GM18909 (cell line): ENCODE results near the gene CDC42SE1.

Experiments
- ATAC-seq: cut with Tn5 transposase; IDR thresholded peaks from one replicate; pipeline ENCODE4 v1.9.1; 2021; ENCODE audit warnings: mild to moderate bottlenecking; ENCODE audit not compliant: unreplicated experiment, poor library complexity

Gene CDC42SE1

DNA sequence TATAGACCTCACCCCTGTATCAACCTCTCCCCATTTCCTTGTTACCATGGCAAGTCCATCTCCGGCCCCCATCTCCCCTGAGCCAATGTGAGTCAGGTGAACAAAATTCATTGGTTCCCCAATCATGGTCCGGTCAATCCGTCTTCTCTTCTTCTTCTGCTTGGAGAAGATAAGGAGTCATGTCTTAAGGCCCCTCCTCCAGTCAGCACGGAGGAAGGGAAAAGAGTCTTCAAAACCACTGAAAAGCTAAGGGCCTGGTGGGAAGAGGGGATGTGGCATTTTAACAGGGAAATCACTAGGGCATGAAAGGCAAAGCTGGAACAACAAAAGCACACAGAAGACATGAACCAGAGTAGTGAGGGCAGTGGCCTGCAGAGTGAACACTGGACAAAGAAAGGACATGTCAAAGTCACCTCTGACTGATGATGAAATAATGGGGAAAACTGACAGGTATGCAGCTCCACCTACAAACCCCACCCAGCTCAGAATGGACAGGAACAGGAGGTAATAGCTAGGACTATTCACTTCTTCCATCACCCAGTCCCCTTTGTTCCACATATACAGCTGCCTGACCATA is 4.4 kb downstream of the CDC42SE1 start:
- no peak for ATAC-seq

DNA sequence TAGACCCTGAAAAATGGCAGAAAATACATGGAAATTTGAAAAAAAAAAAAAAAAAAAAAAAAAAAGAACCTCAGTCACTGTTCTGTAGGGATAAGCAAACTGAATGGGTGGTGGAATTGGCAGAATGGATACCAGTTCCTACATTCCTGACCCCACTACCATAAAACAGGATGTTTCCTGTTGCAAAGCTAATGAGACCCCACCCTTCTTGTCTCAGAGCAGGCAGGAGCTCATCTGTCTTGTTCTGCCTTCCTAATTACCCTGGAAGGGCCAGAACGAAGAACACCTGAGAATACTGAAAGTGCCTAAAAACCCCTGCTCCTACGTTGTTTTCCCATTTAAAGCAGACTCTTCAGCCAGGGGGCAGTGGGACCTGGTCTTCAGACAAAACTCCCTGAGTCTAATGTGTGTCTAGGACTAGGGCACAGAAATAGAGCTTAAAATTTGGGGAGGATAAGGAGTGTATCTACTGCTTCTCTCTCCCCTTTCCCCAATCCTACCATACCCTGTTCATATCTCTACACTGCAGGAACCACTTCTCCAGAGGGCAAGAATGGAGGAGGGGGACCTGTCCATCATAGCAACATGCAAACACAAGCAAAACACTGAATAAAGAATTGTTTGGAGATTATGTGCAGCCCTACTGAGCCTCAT is 7.9 kb downstream of the CDC42SE1 start:
- no peak for ATAC-seq

DNA sequence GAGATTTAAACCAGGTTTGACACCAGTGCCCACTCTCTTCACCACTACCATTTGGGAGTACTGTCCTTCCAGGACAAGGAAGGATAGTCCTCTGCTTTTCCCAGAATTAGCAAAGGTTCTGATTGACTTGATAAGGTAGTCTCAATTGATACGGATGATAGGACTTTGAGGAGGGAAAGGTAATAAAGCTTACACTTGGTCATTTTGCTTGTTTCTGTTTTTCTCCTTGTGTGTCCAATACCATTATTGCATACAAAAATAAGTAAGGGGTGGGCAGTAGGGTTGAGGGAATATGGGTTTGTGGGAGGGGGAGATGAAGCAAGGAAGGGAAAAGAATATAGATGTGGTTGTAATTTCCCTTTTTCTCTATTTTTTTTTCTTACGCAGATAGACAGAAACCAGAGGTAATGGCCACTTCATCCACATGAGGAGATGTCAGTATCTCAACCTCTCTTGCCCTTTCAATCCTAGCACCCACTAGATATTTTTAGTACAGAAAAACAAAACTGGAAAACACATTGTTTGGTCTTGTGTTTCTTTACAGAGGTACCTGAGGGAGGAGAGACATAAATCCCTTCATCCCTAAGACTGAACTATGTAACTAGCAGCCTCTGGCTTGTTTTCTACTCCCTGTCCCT is 9.3 kb downstream of the CDC42SE1 start:
- no peak for ATAC-seq

DNA sequence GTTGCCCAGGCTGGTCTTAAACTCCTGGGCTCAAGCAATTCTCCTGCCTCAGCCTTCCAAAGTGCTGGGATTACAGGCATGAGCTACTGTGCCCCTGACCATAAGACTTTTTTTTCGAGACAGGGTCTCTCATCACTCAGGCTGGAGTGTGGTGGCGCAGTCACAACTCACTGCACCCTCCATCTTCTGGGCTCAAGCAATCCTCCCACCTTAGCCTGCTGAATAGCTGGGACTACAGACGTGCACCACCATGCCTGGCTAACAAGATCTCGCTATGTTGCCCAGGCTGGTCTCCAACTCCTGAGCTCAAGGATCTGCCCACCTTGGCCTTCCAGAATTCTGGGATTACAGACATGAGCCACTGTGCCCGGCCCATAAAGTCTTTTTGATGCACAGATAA is 10.0 kb downstream of the CDC42SE1 start:
- ATAC-seq: no peak

DNA sequence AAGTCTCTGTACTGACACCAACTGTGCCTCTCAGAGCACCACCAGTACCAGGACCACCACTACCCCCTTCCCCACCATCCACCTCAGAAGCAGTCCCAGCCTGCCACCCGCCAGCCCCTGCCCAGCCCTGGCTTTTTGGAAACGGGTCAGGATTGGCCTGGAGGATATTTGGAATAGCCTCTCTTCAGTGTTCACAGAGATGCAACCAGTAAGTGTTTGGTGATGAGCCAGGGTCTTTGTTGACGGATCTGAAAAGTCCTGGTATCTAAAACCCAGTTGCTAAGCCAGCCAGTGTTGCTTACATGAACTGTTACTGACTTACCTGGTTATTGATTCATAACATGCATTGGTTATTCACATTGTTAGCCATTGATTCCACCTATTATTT is 10.8 kb downstream of the CDC42SE1 start:
- no peak for ATAC-seq

DNA sequence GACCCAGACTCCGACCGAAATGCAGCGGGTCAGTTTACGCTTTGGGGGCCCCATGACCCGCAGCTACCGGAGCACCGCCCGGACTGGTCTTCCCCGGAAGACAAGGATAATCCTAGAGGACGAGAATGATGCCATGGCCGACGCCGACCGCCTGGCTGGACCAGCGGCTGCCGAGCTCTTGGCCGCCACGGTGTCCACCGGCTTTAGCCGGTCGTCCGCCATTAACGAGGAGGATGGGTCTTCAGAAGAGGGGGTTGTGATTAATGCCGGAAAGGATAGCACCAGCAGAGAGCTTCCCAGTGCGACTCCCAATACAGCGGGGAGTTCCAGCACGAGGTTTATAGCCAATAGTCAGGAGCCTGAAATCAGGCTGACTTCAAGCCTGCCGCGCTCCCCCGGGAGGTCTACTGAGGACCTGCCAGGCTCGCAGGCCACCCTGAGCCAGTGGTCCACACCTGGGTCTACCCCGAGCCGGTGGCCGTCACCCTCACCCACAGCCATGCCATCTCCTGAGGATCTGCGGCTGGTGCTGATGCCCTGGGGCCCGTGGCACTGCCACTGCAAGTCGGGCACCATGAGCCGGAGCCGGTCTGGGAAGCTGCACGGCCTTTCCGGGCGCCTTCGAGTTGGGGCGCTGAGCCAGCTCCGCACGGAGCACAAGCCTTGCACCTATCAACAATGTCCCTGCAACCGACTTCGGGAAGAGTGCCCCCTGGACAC is 11.3 kb downstream of the CDC42SE1 start:
- peak; percentile 59 for ATAC-seq

DNA sequence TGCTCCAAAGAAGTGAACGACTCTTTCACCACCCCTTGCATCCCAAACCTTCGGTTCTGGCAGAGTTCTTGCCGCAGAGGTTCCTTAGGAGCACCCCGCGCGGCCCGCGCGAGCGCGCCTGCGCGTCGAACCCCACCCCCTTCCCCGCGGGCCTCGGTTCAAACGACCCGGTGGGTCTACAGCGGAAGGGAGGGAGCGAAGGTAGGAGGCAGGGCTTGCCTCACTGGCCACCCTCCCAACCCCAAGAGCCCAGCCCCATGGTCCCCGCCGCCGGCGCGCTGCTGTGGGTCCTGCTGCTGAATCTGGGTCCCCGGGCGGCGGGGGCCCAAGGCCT is 11.9 kb downstream of the CDC42SE1 start, which contains the start of gene C1orf56:
TSS of gene C1orf56 (plus strand) at position 161 of the 334 bp plus-strand sequence. CDS start at position 258, 97 bp downstream.
- ATAC-seq: peak; percentile 55

DNA sequence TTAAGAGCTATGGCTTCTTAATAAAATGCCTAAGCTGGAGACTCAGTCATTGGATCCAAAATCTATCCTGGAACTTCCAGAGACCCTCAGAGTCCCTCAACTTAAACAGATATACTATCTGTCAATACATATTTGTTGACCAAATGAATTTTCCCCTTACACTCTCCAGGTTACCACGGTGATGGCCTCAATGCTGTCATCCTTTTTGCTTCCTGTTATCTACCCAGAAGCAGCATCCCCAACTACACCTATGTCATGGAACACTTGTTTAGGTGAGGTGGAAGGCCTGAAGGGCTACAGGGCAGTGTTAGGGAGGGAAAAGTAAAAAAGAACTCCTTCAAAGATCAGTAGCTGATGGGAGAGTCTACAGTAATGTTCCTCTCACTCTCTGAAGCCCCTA is 16.3 kb downstream of the CDC42SE1 start:
- no peak for ATAC-seq

DNA sequence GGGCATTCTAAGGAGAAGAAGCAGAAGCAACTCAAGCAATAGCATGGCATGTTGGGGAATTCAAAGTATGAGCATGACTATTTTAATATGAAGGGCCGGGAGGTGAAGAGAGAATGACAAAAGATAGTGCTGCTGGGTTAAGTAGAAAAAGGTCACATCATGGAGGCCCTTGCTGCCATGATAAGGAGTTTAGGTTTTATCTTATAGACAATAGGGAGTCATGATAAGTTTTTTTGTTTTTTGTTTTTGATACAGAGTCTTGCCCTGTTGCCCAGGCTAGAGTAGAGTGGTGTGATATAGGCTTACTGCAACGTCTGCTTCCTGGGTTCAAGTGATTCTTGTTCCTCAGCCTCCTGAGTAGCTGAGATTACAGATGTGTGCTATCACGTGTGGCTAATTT is 19.9 kb downstream of the CDC42SE1 start:
- no peak for ATAC-seq

DNA sequence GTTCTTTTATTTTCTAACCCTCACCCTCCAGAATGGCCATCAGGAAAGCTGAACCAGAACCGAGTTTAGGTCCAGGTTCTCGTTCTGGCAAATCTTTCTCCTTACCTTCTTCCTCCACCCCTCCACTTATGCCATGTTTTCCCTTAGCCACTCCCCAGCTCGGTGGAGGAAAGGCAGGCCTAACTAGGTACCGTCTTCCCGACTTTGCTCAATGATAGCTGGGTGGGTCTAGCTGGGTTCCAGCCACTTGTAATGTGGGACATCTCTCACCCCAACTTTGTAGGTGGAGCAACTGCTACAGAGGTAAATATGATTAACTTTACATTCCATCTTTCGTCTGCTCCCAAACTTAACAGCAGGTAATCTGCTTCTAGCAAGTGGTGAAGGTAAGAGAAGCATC is 22.4 kb downstream of the CDC42SE1 start:
- no peak for ATAC-seq

DNA sequence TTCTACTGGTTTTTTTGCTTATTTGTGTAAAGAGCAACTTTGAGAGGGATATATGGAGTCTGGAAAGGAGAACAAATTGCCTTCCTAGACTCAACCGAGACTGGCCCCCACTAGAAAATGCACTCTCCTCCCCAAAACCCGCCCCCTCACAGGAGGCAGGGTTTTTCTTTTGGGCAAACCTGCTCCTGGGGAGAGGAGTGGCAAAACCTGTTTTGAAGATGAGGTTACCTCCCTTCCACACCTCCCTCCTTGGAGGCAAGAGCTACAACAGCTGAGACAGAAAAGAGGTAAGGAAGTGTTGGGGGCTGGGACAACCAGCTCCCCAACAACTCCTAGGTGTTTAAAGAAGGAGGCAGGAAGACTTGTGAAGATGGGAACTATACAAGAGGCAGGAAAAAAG is 23.1 kb downstream of the CDC42SE1 start, which contains the start of gene BNIPL:
TSS of gene BNIPL (plus strand) at position 231 of the 400 bp plus-strand sequence. CDS start at position 371, 140 bp downstream.
- ATAC-seq: no peak

DNA sequence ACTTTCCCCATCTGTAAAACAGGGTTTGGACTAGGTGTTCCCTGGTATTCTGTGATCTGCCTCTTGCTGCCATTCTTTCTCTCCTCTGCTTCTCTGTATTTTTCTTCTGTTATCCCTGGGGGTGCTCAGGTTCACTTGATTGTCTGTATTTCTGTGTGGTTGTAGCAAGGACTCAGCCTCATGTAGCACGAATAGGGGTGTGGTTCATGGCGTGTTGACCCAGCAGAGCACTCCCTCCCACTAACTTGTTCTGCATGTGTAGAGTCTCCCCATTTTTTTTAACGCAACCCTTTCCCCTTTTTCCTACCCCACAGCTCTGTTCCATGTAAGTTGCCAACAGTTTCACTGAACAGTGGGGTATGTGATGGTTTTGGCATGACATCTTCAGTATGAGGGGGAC is 24.3 kb downstream of the CDC42SE1 start:
- ATAC-seq: no peak

DNA sequence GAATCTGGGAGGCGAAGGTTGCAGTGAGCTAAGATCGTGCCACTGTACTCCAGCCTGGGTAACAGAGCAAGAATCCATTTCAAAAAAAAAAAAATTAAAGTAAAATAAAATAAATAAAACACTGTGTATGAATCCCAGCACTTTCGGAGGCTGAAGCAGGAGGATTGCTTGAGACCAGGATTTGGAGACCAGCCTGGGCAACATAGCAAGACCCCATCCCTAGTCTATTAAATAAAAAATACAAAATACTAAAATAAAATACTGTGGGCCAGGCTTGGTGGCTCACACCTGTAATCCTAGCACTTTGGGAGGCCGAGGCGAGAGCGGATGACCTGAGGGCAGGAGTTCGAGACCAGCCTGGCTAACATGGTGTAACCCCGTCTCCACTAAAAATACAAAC is 27.3 kb downstream of the CDC42SE1 start:
- ATAC-seq: no peak

DNA sequence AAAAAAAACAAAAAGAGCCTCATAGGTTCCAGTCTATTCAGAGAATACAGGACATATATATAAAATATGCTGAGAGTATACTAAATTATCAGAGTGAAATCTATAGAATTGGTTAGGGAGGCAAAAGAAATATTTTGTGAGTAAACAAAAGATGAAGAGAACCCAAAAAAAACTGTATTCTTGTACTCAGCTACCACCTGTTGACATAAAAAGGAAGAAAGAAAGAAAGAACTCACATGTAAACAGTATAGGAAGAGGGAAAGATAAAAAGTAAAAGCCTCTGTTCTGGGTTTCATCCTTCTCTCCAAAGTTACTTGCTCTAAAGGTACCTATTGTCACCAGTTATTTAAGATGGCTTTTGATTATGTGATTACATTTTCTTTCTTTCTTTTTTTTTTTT is 33.0 kb downstream of the CDC42SE1 start:
- ATAC-seq: no peak

DNA sequence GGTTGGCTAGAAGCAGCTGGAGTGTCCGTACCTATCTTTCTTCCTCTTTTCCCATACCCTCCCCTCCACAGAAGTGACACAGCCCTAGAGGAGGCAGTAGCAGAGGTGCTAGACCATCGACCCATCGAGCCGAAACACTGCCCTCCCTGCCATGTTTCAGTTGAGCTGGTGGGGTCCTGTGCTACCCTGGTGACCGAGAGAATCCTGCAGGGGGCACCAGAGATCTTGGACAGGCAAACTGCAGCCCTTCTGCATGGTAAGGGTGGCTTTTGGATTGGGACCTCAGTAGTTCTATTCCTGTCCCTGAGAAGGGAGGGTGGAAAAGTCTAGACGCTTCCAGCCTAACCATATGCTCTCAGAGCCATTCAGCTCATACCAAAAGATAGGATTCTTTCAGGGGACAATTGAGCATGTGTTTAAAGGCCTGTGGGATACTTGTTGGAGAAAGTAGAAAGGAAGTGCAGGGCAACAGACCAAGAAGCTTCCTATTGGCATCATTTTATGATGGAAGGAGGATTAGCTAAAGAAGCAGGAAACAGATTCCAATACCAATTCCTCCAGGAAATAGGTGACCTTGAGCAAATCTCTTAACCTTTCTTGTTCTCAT is 34.8 kb downstream of the CDC42SE1 start:
- ATAC-seq: no peak

DNA sequence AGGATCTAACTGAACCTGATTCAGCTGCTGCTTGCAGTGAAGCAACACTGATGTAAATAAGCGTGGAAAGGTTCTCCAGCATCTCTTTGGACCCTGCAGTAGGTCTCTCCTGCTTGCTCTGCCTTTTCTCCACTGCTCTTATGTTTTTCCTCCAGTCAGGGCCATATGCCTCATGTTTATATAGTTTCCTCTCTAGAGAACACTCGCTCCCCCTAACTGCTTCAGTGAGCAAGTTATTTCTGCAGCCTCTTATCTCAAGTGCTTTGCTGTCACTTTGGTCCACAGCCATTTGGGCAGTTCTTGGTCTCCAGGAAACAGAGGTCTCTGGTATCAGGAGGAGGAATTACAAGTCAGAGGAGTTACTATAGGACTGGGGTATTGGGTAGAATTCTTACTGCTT is 45.9 kb downstream of the CDC42SE1 start:
- no peak for ATAC-seq

DNA sequence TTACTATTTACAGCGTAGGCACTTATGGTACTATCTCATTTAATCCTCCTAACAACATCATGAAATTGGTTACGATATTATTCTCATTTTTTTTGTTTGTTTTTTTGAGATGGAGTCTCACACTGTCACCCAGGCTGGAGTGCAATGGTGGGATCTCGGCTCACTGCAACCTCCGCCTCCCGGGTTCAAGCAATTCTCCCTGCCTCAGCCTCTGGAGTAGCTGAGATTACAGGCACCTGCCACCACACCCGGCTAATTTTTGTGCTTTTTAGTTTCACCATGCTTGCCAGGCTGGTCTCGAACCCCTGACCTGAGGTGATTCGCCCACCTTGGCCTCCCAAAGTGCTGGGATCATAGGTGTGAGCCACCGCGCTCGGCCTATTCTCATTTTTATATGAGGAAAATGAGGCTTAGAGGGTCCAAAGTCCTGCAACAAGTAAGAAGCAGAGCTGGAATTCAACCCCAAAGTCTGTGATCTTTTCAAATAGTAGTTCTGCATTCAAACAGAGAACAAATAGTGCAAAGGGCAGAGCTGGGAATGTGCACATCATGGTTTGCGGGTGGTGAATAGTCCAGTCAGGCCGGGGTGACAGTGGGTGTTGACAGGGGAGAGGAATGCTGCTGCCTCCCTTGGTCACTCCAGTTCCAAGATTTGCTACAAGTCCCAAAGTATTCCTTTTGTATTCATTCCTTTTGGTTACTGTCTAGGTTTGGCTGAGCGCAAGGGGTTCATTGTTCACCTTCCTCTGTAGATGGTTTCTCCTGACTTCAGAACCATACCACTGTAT is 46.5 kb downstream of the CDC42SE1 start:
- no peak for ATAC-seq

DNA sequence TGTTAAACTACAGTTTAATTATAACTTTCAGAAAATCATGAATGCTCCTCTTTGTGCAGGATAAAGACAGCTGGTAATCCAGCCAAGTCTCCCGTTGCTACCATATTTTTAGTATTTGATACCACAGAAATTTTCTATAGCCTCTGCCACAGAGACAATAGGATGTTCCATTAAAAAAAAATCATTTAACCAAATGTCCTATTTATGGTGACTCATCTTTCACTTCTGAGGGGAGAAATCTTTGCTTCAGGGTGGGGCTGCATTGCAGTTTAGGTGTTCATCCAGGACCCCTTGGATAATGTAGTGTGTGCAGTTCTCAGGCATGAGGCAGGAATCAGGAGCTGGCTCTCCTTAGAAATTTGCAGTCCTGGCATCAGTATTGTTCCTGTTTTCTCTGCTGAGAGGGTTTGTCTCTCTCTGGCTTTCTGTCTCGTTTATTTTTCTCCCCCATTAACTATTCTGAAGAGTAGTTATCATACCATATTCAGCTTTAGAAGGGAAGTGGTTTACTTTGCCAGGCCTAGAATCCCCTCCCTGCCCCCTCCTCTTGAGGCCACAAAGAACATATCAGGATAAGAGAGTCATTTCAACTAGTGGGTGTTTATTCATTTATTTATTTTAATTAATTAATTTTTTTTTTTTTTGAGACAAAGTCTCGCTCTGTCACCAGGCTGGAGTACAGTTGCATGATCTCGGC is 48.1 kb downstream of the CDC42SE1 start:
- no peak for ATAC-seq

DNA sequence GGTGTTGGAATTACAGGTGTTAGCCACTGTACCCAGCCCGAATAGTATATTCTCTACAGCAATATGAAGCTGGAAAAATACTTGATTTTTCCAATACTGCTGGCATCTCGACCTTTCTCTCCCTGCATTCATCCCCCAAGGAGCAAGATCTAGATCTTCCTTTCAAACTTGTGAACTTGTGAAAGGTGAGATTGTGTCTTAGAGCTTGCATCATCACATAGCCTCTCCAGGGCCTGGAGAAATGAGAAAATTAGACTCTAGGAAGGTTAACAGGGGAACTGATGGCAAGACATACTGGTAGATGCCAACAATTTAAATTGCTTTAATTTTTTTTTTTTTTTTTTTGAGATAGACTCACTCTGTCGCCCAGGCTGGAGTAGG is 49.1 kb downstream of the CDC42SE1 start:
- ATAC-seq: no peak
